MM.1S (cell line): Measurements from ENCODE around the gene ADAMTS3.

ENCODE experiments used
- DNase-seq: peaks from one replicate; pipeline ENCODE4 v3.0.0-alpha.2; 2015
- H2AFZ ChIP-seq: fragments of 300-600 bp; sonication (generic); 2 replicates; pipeline ENCODE4 v1.6.0; 2016; ENCODE audit warnings: antibody characterized with exemption, low read length
- H3F3A ChIP-seq: fragments of 300-600 bp; sonication (generic); 2 replicates; pipeline ENCODE4 v1.6.1; 2016; ENCODE audit warnings: mild to moderate bottlenecking, antibody characterized with exemption, low read length, moderate library complexity, mixed read lengths; ENCODE audit not compliant: insufficient read depth
- H3K27ac ChIP-seq: fragments of 300-600 bp; sonication (generic); 2 replicates; pipeline ENCODE4 v1.5.1; 2016; ENCODE audit warnings: mild to moderate bottlenecking, low read length
- H3K27me3 ChIP-seq: fragments of 300-600 bp; sonication (generic); replicated peaks from 2 replicates; pipeline ENCODE4 v1.6.0; 2016; ENCODE audit warnings: low read length; ENCODE audit not compliant: insufficient read depth
- H3K36me3 ChIP-seq: fragments of 300-600 bp; sonication (generic); replicated peaks from 2 replicates; pipeline ENCODE4 v1.6.1; 2016; ENCODE audit warnings: mild to moderate bottlenecking, low read length, mixed read lengths; ENCODE audit not compliant: insufficient read depth
- H3K4me1 ChIP-seq: fragments of 300-600 bp; sonication (generic); 2 replicates; pipeline ENCODE4 v1.6.1; 2016; ENCODE audit warnings: low read length, mixed read lengths
- H3K4me2 ChIP-seq: fragments of 300-600 bp; sonication (generic); 2 replicates; pipeline ENCODE4 v1.6.0; 2016; ENCODE audit warnings: low read depth, low read length
- H3K4me3 ChIP-seq: fragments of 300-600 bp; sonication (generic); 2 replicates; pipeline ENCODE4 v1.5.1; 2016; ENCODE audit warnings: low read length, mixed read lengths
- H3K79me2 ChIP-seq: fragments of 300-600 bp; sonication (generic); 2 replicates; pipeline ENCODE4 v1.6.1; 2016; ENCODE audit warnings: mixed run types, low read length, mixed read lengths
- H3K9ac ChIP-seq: fragments of 300-600 bp; sonication (generic); 2 replicates; pipeline ENCODE4 v1.6.1; 2016; ENCODE audit warnings: low read length, mixed read lengths
- H3K9me2 ChIP-seq: fragments of 300-600 bp; sonication (generic); replicated peaks from 2 replicates; pipeline ENCODE4 v1.6.1; 2016; ENCODE audit warnings: mild to moderate bottlenecking, low read length, mixed read lengths; ENCODE audit not compliant: insufficient read depth
- H3K9me3 ChIP-seq: fragments of 300-600 bp; sonication (generic); replicated peaks from 2 replicates; pipeline ENCODE4 v1.6.1; 2016; ENCODE audit warnings: mild to moderate bottlenecking, low read length, mixed read lengths; ENCODE audit not compliant: insufficient read depth
- H4K20me1 ChIP-seq: fragments of 300-600 bp; sonication (generic); 2 replicates; pipeline ENCODE4 v1.6.1; 2016; ENCODE audit warnings: mild to moderate bottlenecking, low read length, moderate library complexity, mixed read lengths; ENCODE audit not compliant: insufficient read depth
- EZH2 ChIP-seq: fragments of 300-600 bp; sonication (generic); optimal IDR thresholded peaks from 2 replicates; pipeline ENCODE3; 2017; ENCODE audit warnings: low read depth, mild to moderate bottlenecking, antibody characterized with exemption, low read length, mixed read lengths
- EZH2phosphoT487 ChIP-seq: fragments of 300-600 bp; sonication (generic); IDR thresholded peaks from 2 replicates; pipeline ENCODE4 v1.6.1; 2018; ENCODE audit warnings: antibody characterized with exemption, low read length
- TF ChIP-seq, protein P1 (sequence below): fragments of 300-600 bp; sonication (generic); IDR thresholded peaks from 2 replicates; pipeline ENCODE4 v1.5.1; 2016; ENCODE audit warnings: antibody characterized with exemption, low read length, mixed read lengths

The ADAMTS3 gene

DNA sequence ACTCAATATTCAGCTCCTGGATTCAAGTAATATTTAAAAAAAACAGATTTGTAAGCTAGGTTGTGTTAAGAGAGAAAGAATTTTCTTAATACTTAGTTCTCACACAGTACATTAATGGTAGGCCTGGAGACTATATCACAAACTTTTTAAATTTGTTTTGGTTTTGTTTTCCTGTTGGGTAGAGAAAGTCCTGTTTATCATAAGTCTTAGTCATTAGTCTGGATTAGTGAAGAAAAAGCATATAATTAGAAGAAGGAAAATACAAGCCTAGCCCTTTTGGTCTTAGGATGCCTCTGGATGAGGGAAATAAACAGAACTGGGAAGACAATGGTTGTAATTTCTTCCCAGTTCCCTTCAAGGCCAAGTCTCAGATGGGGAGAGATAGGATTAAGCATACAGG is 163.6 kb downstream of the ADAMTS3 start:
- no peak overlapping the region for H3K27ac ChIP-seq
- H3K9ac ChIP-seq: no peak overlapping the region
- no peaks in the 10 kb centered on the region for H3K27me3 ChIP-seq
- H2AFZ ChIP-seq: no peak overlapping the region
- no peaks in the 10 kb centered on the region for H3F3A ChIP-seq
- DNase-seq: no peak
- no peaks in the 10 kb centered on the region for H3K36me3 ChIP-seq
- no peak overlapping the region for H3K4me2 ChIP-seq
- H3K4me1 ChIP-seq: no peaks in the 10 kb centered on the region
- H3K79me2 ChIP-seq: no peaks in the 10 kb centered on the region
- H4K20me1 ChIP-seq: no peaks in the 10 kb centered on the region
- H3K9me2 ChIP-seq: no peaks in the 10 kb centered on the region
- H3K4me3 ChIP-seq: no peak overlapping the region
- no peaks in the 10 kb centered on the region for H3K9me3 ChIP-seq
- no peak for TF ChIP-seq EZH2phosphoT487

GRCh38 chr4:72397314-72397713 is 171.7 kb downstream of the ADAMTS3 start:
- H3K4me1 ChIP-seq: no peaks in the 10 kb centered on the region
- no peak overlapping the region for H3K4me2 ChIP-seq
- DNase-seq: no peak
- H3K9me2 ChIP-seq: no peaks in the 10 kb centered on the region
- H4K20me1 ChIP-seq: no peaks in the 10 kb centered on the region
- no peaks in the 10 kb centered on the region for H3F3A ChIP-seq
- H3K36me3 ChIP-seq: no peaks in the 10 kb centered on the region
- no peak overlapping the region for H3K4me3 ChIP-seq
- no peak overlapping the region for H3K27ac ChIP-seq
- no peak overlapping the region for H3K9ac ChIP-seq
- no peaks in the 10 kb centered on the region for H3K79me2 ChIP-seq
- H3K9me3 ChIP-seq: no peaks in the 10 kb centered on the region
- no peak overlapping the region for H2AFZ ChIP-seq
- no peaks in the 10 kb centered on the region for H3K27me3 ChIP-seq
- TF ChIP-seq EZH2phosphoT487 (no peak), EZH2 (no peak)
- TF ChIP-seq, protein P1, sequence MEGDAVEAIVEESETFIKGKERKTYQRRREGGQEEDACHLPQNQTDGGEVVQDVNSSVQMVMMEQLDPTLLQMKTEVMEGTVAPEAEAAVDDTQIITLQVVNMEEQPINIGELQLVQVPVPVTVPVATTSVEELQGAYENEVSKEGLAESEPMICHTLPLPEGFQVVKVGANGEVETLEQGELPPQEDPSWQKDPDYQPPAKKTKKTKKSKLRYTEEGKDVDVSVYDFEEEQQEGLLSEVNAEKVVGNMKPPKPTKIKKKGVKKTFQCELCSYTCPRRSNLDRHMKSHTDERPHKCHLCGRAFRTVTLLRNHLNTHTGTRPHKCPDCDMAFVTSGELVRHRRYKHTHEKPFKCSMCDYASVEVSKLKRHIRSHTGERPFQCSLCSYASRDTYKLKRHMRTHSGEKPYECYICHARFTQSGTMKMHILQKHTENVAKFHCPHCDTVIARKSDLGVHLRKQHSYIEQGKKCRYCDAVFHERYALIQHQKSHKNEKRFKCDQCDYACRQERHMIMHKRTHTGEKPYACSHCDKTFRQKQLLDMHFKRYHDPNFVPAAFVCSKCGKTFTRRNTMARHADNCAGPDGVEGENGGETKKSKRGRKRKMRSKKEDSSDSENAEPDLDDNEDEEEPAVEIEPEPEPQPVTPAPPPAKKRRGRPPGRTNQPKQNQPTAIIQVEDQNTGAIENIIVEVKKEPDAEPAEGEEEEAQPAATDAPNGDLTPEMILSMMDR: no peak

GRCh38 chr4:72394012-72394663 is 174.9 kb downstream of the ADAMTS3 start:
- Histone ChIP-seq H3K9ac (no peak overlapping the region), H3K27ac (no peak overlapping the region), H3K9me2 (no peaks in the 10 kb centered on the region), H4K20me1 (no peaks in the 10 kb centered on the region), H3K4me2 (no peak overlapping the region), H3K4me1 (no peaks in the 10 kb centered on the region), H3K9me3 (no peaks in the 10 kb centered on the region), H3K27me3 (no peaks in the 10 kb centered on the region), H3K79me2 (no peaks in the 10 kb centered on the region), H3F3A (no peaks in the 10 kb centered on the region), H2AFZ (no peak overlapping the region), H3K36me3 (no peaks in the 10 kb centered on the region), H3K4me3 (no peak overlapping the region)
- DNase-seq: no peak
- no peak for TF ChIP-seq EZH2phosphoT487
- TF ChIP-seq, protein P1: no peak
- TF ChIP-seq EZH2: no peak

DNA sequence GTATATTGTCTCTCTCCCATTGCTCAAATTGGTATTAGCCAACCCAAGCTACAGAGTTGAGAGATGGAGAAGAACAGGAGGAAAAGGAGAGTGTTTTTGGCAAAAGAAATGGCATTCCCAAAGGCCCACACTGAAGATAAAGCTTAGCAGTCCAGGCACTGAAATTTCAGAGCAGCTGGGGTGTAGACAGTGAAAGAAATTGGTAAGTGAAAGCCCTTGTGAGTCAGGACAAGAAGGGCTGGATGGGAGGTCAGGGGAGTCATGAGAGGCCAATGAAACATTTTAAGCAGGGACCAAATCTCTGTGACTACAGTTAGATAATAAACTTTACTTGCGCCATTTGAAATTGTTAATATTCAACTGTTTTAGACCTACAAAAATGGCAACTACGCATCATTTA is 177.7 kb downstream of the ADAMTS3 start:
- H3K27me3 ChIP-seq: no peaks in the 10 kb centered on the region
- H3K79me2 ChIP-seq: no peaks in the 10 kb centered on the region
- no peaks in the 10 kb centered on the region for H4K20me1 ChIP-seq
- TF ChIP-seq, protein P1: no peak
- no peak for TF ChIP-seq EZH2phosphoT487
- TF ChIP-seq EZH2: no peak
- no peak overlapping the region for H3K4me3 ChIP-seq
- no peak overlapping the region for H3K4me2 ChIP-seq
- no peaks in the 10 kb centered on the region for H3K9me2 ChIP-seq
- H3K27ac ChIP-seq: no peak overlapping the region
- H3F3A ChIP-seq: no peaks in the 10 kb centered on the region
- no peak for DNase-seq
- H2AFZ ChIP-seq: no peak overlapping the region
- no peaks in the 10 kb centered on the region for H3K9me3 ChIP-seq
- H3K4me1 ChIP-seq: no peaks in the 10 kb centered on the region
- H3K36me3 ChIP-seq: no peaks in the 10 kb centered on the region
- no peak overlapping the region for H3K9ac ChIP-seq
